NCI-H1092 treated with DMSO at 0.1 percent for 48 hours (cell line): ENCODE measurements around the gene CDH4.

ENCODE experiments used
- DNase-seq: peaks from one replicate; lab custom pipeline; 2025; lab: John Stamatoyannopoulos, UW

Gene CDH4

GRCh38 chr20:61796738-61797137, 544.7 kb downstream of the CDH4 start:
- DNase-seq = no peak

- no peak for DNase-seq
Measured at GRCh38 chr20:61797200-61797599, 545.1 kb downstream of the CDH4 start.

- DNase-seq = no peak
Measured at GRCh38 chr20:61797971-61798411, 545.9 kb downstream of the CDH4 start.

- DNase-seq = no peak
Measured at GRCh38 chr20:61798632-61799031, 546.6 kb downstream of the CDH4 start.

- DNase-seq = no peak
Measured at GRCh38 chr20:61799394-61799923, 547.4 kb downstream of the CDH4 start.

GRCh38 chr20:61799928-61800327, 547.9 kb downstream of the CDH4 start:
- DNase-seq = no peak

- no peak for DNase-seq
Measured at GRCh38 chr20:61800359-61801064, 548.5 kb downstream of the CDH4 start.

GRCh38 chr20:61801065-61801360, 549.0 kb downstream of the CDH4 start:
- no peak for DNase-seq

GRCh38 chr20:61801428-61801827, 549.4 kb downstream of the CDH4 start:
- DNase-seq = no peak

- DNase-seq = no peak
Measured at GRCh38 chr20:61801857-61802442, 549.9 kb downstream of the CDH4 start.

GRCh38 chr20:61802721-61803311, 550.8 kb downstream of the CDH4 start:
- DNase-seq = no peak

GRCh38 chr20:61803416-61803914, 551.4 kb downstream of the CDH4 start:
- DNase-seq = no peak

- DNase-seq = no peak
Measured at GRCh38 chr20:61803915-61804751, 552.1 kb downstream of the CDH4 start.

- DNase-seq = no peak
Measured at GRCh38 chr20:61804752-61805295, 552.8 kb downstream of the CDH4 start.

- DNase-seq = no peak
Measured at GRCh38 chr20:61805365-61805764, 553.3 kb downstream of the CDH4 start.

- DNase-seq = no peak
Measured at GRCh38 chr20:61805781-61806180, 553.7 kb downstream of the CDH4 start.

- DNase-seq = no peak
Measured at GRCh38 chr20:61806314-61806713, 554.3 kb downstream of the CDH4 start.

- peak; percentile 27 for DNase-seq
Measured at GRCh38 chr20:61806995-61807394, 554.9 kb downstream of the CDH4 start.

- DNase-seq = peak; percentile 56
Measured at GRCh38 chr20:61807471-61808160, 555.6 kb downstream of the CDH4 start.

GRCh38 chr20:61808447-61808846, 556.4 kb downstream of the CDH4 start:
- DNase-seq = no peak

GRCh38 chr20:61809006-61809770, 557.1 kb downstream of the CDH4 start:
- no peak for DNase-seq
